Tibial nerve (tissue), 3 donors: ENCODE results near the gene GPATCH2L.

ENCODE experiments used
- POLR2A ChIP-seq, 2 donors: fragments of 450-650 bp; IDR thresholded peaks; one replicate each; pipeline ENCODE4 v1.6.1; 2017; ENCODE audit warnings: antibody characterized with exemption in 2 of 2, mild to moderate bottlenecking in 2 of 2, moderate library complexity in 2 of 2
- TF ChIP-seq, protein P1 (sequence below), 5 experiments: fragments of 200-600 bp in 3 of 5; fragments of 450-650 bp in 2 of 5; sonication (generic) in 3 of 5; IDR thresholded peaks; one replicate each; pipeline ENCODE4 v1.5.1; 2016 to 2019; ENCODE audit warnings: antibody characterized with exemption in 5 of 5, mild to moderate bottlenecking in 3 of 5, moderate library complexity in 2 of 5

DNA sequence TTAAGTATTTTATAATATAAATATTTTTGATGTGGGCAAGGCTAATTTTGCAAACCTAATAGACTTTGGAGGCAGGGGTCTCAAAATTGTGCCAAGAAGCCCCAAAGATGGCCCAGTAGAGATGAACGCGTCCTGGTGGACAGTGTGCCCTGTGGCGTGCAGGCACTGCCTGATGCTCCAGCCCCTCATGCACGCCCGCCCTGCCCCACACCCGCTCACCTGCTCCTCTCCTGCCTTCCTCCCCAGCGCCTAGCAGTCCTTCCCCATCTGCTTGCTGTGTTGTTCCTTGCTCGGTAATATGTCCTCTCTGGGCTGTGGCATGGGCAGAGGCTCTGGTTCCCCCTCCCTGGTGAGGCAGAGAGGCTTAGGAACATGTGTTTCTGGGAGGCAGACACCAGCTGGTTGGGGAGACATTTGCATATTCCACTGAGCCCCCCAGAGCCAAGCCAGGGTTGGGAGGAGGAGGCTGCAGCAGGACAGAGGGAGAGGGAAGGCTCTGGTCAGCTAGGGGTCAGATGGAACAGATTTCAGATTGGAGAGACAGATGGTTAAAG, 46.8 kb upstream of the GPATCH2L start:
- TF ChIP-seq, protein P1, sequence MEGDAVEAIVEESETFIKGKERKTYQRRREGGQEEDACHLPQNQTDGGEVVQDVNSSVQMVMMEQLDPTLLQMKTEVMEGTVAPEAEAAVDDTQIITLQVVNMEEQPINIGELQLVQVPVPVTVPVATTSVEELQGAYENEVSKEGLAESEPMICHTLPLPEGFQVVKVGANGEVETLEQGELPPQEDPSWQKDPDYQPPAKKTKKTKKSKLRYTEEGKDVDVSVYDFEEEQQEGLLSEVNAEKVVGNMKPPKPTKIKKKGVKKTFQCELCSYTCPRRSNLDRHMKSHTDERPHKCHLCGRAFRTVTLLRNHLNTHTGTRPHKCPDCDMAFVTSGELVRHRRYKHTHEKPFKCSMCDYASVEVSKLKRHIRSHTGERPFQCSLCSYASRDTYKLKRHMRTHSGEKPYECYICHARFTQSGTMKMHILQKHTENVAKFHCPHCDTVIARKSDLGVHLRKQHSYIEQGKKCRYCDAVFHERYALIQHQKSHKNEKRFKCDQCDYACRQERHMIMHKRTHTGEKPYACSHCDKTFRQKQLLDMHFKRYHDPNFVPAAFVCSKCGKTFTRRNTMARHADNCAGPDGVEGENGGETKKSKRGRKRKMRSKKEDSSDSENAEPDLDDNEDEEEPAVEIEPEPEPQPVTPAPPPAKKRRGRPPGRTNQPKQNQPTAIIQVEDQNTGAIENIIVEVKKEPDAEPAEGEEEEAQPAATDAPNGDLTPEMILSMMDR (IDR thresholded peaks at IDR 0.05): no peak
- no peak for TF ChIP-seq POLR2A (IDR thresholded peaks at IDR 0.05)
